ENCODE data around the gene FGD2.
"Not testable (repeated sequence)": the region's sequence is repeated elsewhere in the genome, so short reads cannot be mapped to it uniquely, and the experiment has no call there.

FGD2 gene

DNA sequence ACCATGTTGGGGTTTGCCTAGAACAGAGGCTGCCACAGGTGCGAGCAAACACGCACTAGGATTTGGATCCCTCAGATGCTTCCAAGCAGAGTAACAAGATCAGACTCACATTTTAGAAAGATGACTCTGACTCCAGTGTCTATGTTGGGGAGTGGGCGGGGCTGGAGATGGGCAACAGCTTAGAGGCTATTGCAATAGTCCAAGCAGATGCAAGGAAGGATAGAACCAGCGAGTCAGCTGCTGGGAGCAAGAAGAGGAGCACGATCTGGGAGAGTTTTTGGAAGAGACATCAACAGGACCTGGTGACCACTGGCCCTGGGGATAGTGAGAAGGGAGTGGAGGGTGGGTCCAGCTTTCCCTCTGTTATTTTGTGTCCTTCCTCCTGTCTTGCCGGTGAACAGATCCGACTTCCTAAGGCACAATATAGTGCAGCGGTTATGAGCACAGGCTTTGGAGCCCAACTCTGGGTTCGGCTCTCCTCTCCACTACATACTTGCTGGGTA lies 52.7 kb downstream of the FGD2 start:
- ATAC-seq (replicated peaks; ENCODE audit: extremely low read depth, poor library complexity, severe bottlenecking): no peak
- Mint-ChIP-seq H3K27me3 (no peaks in the 10 kb centered on the region), H3K9me3 (no peaks in the 10 kb centered on the region), H3K4me3 (no peak overlapping the region), H3K27ac (ENCODE audit: low read depth) (no peak overlapping the region), H3K36me3 (ENCODE audit: insufficient read depth) (no peaks in the 10 kb centered on the region), H3K4me1 (peaks cover 11% of the 10 kb centered on the region)
- no peak for DNase-seq (ENCODE audit: low spot score in 2 of 2)

DNA sequence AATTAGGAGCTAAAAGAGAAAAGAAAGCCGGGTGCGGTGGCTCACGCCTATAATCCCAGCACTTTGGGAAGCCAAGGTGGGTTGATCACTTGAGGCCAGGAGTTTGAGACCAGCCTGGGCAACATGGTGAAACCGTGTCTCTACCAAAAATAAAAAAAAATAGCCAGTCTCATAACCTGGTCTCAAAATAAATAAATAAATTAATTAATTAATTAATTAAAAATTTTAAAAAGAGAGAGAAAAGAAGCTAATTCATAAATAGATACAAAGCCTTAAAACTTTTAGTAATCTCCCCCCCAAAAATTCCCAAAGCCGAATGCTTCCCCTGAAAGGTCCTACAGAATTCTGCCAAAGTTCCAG lies 53.5 kb downstream of the FGD2 start:
- not testable (repeated sequence) for DNase-seq (ENCODE audit: low spot score in 2 of 2); H3K9me3 Mint-ChIP-seq; ATAC-seq (replicated peaks; ENCODE audit: extremely low read depth, poor library complexity, severe bottlenecking); H3K27ac Mint-ChIP-seq (ENCODE audit: low read depth); H3K4me3 Mint-ChIP-seq; H3K36me3 Mint-ChIP-seq (ENCODE audit: insufficient read depth); H3K27me3 Mint-ChIP-seq
- peaks cover 11% of the 10 kb centered on the region for H3K4me1 Mint-ChIP-seq

DNA sequence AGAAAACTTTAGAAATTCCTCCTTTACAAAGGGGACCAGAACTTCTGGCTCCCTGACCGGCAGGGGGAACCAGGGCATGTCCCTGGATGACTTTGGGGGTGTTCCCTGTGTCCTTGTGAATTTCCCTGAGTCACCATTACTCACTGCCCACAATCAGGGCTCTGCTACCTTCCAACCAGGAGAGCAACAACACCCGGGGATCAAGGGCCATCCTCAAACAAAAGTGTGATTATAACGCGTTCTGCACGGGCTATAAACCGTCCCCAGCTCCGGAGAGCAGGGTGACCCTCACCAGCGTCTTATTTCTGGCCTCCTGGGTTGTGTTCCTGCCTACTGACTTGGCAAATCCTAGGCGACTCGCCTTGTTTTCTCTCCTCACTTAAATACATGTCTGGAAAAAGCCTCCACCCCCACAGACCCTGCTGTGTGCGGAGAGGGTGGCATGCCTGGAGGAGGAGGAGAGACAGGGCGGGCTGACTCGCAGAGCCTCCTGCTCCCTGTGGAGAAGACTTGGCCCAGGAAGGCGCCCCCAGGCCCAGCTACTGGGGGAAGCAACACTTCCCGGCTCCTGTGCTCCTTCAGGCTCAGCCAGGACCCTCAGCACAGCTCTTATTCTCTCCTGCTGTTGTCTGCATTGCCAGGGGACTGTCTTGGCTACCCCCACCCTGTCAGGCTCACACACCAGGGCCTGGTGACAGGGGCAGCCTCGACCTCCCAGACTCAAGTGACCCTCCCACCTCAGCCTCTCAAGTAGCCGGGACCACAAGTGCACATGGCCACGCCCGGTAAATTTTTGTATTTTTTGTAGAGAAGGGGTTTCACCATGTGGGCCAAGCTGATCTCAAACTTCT lies 54.1 kb downstream of the FGD2 start:
- Mint-ChIP-seq H3K9me3 (no peaks in the 10 kb centered on the region), H3K36me3 (ENCODE audit: insufficient read depth) (no peaks in the 10 kb centered on the region), H3K27me3 (no peaks in the 10 kb centered on the region), H3K27ac (ENCODE audit: low read depth) (no peak overlapping the region), H3K4me3 (no peak overlapping the region), H3K4me1 (peaks cover 5% of the 10 kb centered on the region)
- no peak for ATAC-seq (replicated peaks; ENCODE audit: extremely low read depth, poor library complexity, severe bottlenecking)
- DNase-seq (ENCODE audit: low spot score in 2 of 2): no peak

DNA sequence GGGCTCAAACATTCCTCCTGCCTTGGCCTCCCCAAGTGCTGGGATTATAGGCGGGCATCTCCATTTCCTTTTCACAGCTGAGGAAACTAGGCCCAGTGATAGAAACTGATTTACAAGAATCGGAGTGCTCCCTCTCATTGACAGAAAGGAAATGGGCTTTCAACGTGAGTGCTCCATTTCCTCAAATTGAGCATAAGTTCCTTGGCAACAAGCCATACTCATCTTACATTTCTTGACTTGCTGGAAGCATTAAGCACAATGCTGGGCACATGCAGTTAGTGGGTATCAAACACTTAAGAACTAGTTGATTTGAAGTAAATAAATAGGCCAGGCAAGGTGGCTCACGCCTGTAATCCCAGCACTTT lies 54.7 kb downstream of the FGD2 start:
- Mint-ChIP-seq H3K27ac (ENCODE audit: low read depth) (no peak overlapping the region), H3K9me3 (no peaks in the 10 kb centered on the region), H3K36me3 (ENCODE audit: insufficient read depth) (no peaks in the 10 kb centered on the region), H3K4me3 (no peak overlapping the region), H3K27me3 (no peaks in the 10 kb centered on the region), H3K4me1 (no peaks in the 10 kb centered on the region)
- ATAC-seq (replicated peaks; ENCODE audit: extremely low read depth, poor library complexity, severe bottlenecking) (no peak), DNase-seq (ENCODE audit: low spot score in 2 of 2) (no peak)

DNA sequence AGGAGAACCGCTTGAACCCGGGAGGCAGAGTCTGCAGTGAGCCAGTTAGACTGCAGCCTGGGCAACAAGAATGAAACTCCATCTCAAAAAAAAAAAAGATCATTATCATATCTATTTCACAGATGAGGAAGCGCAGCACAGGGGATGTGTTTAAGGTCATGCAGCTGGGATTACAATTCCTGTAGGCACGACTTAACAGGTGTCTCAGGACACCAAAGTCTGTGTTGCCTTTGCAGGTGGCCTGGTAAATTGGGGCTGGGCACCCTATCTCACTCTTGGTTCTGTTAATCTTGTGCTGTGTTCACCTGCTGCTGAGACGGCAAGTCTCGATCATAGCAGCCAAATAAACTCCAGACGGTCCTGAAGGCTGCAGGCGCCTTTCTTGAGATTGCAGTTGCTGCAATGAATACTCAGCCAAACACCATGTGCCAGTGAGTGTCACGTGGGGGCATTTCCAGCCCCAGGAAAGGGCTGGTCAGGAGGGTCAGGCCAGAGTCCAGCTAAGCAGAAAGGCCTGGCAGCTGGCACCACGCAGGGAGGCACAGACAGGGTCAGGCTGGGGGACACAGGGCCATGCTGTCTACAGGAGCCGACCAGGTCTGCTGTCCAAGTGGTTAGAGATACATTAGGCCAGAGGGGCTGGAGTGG lies 55.8 kb downstream of the FGD2 start:
- Mint-ChIP-seq H3K27me3 (no peaks in the 10 kb centered on the region), H3K9me3 (no peaks in the 10 kb centered on the region), H3K4me1 (no peaks in the 10 kb centered on the region), H3K4me3 (no peak overlapping the region), H3K27ac (ENCODE audit: low read depth) (no peak overlapping the region), H3K36me3 (ENCODE audit: insufficient read depth) (no peaks in the 10 kb centered on the region)
- no peak for DNase-seq (ENCODE audit: low spot score in 2 of 2)
- no peak for ATAC-seq (replicated peaks; ENCODE audit: extremely low read depth, poor library complexity, severe bottlenecking)

DNA sequence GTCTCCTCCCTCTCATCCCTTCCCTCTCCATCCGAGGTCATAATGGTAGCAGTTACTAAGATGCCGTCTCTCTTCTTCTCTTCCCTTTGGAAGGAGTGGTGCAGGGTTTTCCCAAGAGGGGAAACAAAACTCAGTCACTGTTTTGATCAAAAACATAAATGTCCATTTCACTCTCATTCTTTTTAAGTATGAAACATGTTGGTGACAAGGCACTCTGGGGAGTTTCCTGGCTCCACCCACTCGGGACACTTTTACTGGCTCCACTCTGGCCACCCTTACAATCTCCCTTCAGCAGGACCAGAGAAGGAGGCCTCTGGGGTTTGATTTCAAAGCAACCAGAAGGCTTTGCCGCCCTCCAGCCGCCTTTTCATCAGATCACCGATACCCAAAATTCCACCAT lies 57.0 kb downstream of the FGD2 start:
- Mint-ChIP-seq H3K27me3 (no peaks in the 10 kb centered on the region), H3K36me3 (ENCODE audit: insufficient read depth) (no peaks in the 10 kb centered on the region), H3K4me3 (no peak overlapping the region), H3K9me3 (no peaks in the 10 kb centered on the region), H3K27ac (ENCODE audit: low read depth) (no peak overlapping the region), H3K4me1 (no peaks in the 10 kb centered on the region)
- no peak for ATAC-seq (replicated peaks; ENCODE audit: extremely low read depth, poor library complexity, severe bottlenecking)
- no peak for DNase-seq (ENCODE audit: low spot score in 2 of 2)

DNA sequence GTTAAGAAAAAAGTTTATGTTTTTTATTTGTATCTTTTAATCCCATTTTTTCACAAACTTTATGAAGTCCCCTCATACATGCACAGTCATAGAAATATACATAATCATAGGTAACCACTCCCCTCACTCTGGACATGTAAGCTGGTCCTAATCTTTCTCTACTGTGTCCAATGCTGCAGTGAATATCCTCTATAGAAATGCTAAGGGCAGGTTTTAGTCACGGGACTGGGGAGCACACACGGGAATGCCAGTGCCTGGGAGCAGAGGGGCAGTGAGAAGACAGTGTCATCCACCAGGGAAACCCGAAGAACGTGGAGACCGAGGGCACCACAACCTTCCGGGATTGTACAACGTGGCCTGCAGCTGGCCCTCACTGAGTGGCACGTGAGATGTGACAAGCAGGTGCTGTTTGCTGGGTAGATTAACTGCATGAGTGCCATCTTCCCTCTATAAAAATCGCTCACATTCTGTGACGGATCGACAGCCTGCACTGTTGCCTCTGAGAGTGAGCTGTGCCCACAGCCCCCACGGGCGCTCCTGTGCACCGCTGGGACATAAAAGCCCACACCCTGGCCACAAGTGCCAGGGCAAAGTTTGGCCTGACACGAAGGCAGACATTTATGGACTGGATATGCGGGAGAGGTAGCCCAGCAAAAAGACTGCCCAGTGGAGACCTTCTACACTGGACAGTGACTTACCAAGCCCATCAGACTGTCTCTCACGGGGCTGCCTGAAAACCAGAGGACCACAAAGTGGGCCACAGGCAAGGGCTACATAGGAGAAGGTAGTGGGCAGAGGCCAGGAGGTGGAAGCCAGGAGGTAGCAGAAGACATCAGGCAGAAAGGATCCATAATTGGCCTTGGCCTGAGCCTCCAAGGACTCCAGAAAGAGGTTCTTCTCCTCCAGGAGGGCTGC lies 63.2 kb downstream of the FGD2 start:
- H3K9me3 Mint-ChIP-seq: no peaks in the 10 kb centered on the region
- no peak overlapping the region for H3K27ac Mint-ChIP-seq (ENCODE audit: low read depth)
- peaks cover 21% of the 10 kb centered on the region for H3K4me1 Mint-ChIP-seq
- H3K36me3 Mint-ChIP-seq (ENCODE audit: insufficient read depth): no peaks in the 10 kb centered on the region
- no peak for ATAC-seq (replicated peaks; ENCODE audit: extremely low read depth, poor library complexity, severe bottlenecking)
- no peaks in the 10 kb centered on the region for H3K27me3 Mint-ChIP-seq
- no peak for DNase-seq (ENCODE audit: low spot score in 2 of 2)
- no peak overlapping the region for H3K4me3 Mint-ChIP-seq

DNA sequence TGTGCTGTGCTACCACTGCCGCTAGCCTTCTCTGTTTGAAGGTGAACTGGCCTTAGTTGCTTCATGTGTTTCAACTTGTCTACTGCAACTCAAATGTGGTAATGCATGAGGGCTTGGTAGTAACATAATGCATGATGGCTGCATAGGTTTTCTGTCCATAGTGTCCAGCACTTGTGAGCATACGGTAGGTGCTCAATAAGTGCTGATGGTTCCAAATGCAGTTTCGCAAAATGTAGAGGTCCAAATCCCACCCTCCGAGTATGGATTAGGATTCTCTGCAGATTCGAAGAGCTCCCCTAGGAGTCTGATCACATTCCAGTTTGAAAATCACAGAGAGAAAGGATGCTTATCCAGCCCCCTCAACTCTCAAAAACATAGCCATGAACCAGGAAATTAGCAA lies 64.2 kb downstream of the FGD2 start:
- ATAC-seq (replicated peaks; ENCODE audit: extremely low read depth, poor library complexity, severe bottlenecking): no peak
- Mint-ChIP-seq H3K27me3 (no peaks in the 10 kb centered on the region), H3K36me3 (ENCODE audit: insufficient read depth) (no peaks in the 10 kb centered on the region), H3K27ac (ENCODE audit: low read depth) (no peak overlapping the region), H3K4me3 (no peak overlapping the region), H3K9me3 (no peaks in the 10 kb centered on the region), H3K4me1 (peaks cover 25% of the 10 kb centered on the region)
- no peak for DNase-seq (ENCODE audit: low spot score in 2 of 2)

DNA sequence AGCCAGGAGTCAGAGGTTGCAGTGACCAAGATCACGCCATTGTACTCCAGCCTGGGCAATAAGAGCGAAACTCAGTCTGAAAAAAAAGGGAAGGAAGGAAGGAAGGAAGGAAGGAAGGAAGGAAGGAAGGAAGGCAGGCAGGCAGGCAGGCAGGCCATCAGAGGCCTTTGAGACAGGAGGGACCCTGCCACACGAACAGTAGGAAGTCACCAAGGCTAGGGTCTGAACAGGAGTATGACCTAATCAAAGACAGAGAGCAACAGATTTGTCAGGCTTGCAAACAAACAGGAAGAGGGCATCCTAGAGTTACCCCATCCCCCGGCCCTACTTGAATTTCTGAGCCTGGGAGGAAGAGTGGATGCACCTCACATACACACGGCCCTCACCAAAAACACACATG lies 67.1 kb downstream of the FGD2 start:
- H3K36me3 Mint-ChIP-seq (ENCODE audit: insufficient read depth): no peaks in the 10 kb centered on the region
- H3K9me3 Mint-ChIP-seq: no peaks in the 10 kb centered on the region
- peak overlapping the region; percentile 64 for H3K27ac Mint-ChIP-seq (ENCODE audit: low read depth)
- DNase-seq (ENCODE audit: low spot score in 2 of 2) (no peak), ATAC-seq (replicated peaks; ENCODE audit: extremely low read depth, poor library complexity, severe bottlenecking) (no peak)
- H3K4me1 Mint-ChIP-seq: peaks cover 25% of the 10 kb centered on the region
- no peaks in the 10 kb centered on the region for H3K27me3 Mint-ChIP-seq
- no peak overlapping the region for H3K4me3 Mint-ChIP-seq

DNA sequence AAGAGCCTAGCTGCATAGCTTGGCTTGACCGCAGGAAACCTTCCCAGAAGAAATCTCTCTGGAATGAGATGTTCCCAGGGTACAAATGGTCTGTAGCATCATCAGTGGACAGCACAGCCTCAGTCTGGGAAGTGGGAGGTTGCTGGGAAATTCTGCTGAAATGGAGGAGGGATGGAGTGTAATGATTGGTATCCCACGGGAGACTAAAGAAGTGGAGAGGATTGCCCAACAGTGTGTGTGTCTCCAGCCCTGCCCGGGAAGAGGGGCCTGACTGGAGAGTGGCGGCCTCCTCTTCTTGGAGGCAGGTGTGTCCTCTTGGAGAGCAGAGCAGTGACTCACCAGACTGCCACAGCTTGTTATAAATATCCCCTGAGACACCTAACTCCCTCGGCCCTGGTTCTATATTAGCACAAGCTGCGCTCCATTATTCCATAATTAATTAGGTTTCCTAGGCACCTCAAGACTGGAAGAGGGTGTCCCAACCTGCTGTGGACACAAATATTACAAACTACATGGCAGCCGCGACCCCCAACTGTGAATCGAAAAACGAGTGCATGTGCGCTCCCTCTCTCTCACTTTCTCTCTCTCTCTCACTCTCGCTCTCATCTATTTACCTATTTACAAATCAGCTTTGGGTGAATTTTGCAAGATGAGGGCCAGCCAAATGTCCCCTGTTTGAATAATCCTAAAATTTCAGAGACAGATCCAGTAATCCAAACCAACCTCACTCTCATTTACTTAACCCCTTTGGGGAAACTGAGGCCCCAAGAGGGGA lies 68.8 kb downstream of the FGD2 start:
- Mint-ChIP-seq H3K9me3 (no peaks in the 10 kb centered on the region), H3K4me3 (no peak overlapping the region), H3K36me3 (ENCODE audit: insufficient read depth) (no peaks in the 10 kb centered on the region), H3K4me1 (peaks cover 25% of the 10 kb centered on the region), H3K27me3 (no peaks in the 10 kb centered on the region), H3K27ac (ENCODE audit: low read depth) (no peak overlapping the region)
- ATAC-seq (replicated peaks; ENCODE audit: extremely low read depth, poor library complexity, severe bottlenecking) (no peak), DNase-seq (ENCODE audit: low spot score in 2 of 2) (no peak)

DNA sequence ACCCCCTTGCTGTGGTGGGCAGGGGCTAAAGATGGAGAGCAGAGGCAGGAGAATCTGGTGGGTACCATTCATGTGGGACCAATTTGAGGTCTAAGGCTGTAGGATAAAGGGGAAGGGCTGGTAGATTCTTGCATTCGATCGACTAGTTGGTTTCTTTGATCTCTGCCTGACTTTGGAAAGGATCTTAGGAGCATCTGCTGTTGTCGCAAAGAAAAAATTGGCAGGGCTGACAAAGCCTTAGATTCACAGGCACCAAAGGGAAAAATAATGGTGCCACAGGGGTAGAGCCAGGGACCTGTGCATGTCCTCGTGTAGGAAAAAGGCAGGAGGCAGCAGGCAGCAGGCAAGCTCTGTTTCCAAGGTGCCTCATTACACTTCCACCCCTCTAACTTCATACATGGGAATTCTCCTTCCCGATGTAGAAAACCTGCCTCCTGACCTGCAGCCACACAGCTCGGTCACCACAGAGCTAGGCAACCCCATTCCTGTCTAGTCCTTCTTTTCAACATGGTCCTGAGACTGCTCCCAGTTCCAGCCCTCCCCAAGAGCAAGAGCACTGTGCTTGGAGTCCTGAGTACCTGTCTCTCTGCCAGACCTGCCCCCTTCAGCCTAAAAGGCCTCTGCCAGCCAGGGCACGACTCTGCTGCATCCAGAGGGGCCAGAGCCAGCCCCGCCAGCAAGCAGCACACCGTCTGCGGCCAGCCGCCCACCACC lies 71.9 kb downstream of the FGD2 start:
- no peak for DNase-seq (ENCODE audit: low spot score in 2 of 2)
- no peak overlapping the region for H3K4me3 Mint-ChIP-seq
- H3K9me3 Mint-ChIP-seq: no peaks in the 10 kb centered on the region
- H3K4me1 Mint-ChIP-seq: peaks cover 12% of the 10 kb centered on the region
- ATAC-seq (replicated peaks; ENCODE audit: extremely low read depth, poor library complexity, severe bottlenecking): no peak
- H3K36me3 Mint-ChIP-seq (ENCODE audit: insufficient read depth): no peaks in the 10 kb centered on the region
- no peaks in the 10 kb centered on the region for H3K27me3 Mint-ChIP-seq
- H3K27ac Mint-ChIP-seq (ENCODE audit: low read depth): no peak overlapping the region

DNA sequence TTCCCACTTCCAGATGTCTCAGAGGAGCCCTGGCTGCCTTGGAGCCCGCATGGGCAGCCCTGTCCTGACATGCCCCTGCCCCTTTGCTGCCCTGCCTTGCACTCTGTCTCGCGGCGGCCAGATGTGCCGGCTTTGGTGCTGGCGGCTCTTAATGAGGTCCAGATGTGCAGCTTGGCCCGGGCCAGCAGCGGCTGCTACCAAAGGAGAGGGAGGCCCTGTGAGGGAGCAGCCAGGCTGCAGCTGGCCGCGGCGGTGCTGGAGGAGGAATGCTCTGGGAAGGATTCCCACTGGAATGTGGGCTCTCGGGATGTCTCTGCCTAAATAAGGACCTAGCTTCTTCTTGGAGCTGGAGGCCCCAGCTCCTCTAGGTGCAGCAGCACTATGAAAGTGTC lies 72.4 kb downstream of the FGD2 start:
- DNase-seq (ENCODE audit: low spot score in 2 of 2) (no peak), ATAC-seq (replicated peaks; ENCODE audit: extremely low read depth, poor library complexity, severe bottlenecking) (no peak)
- Mint-ChIP-seq H3K9me3 (no peaks in the 10 kb centered on the region), H3K4me3 (no peak overlapping the region), H3K4me1 (peaks cover 8% of the 10 kb centered on the region), H3K27me3 (no peaks in the 10 kb centered on the region), H3K36me3 (ENCODE audit: insufficient read depth) (no peaks in the 10 kb centered on the region), H3K27ac (ENCODE audit: low read depth) (no peak overlapping the region)

Data from central memory CD8-positive, alpha-beta T cell (primary cell).